Stomach (tissue), 4 donors: ENCODE measurements around the gene TET3.

Experiments
- EP300 ChIP-seq: sonication (generic); formaldehyde crosslinking; IDR thresholded peaks from one replicate; pipeline ENCODE4 v1.6.1; 2017; ENCODE audit warnings: antibody characterized with exemption
- POLR2A ChIP-seq, 4 donors: fragments of 450-650 bp; IDR thresholded peaks; one replicate each; pipeline ENCODE4 v1.6.1; 2016; ENCODE audit warnings: antibody characterized with exemption in 4 of 4, control low read depth in 2 of 4, mild to moderate bottlenecking in 1 of 4, moderate library complexity in 1 of 4
- POLR2AphosphoS5 ChIP-seq, 3 donors: sonication (generic); formaldehyde crosslinking; IDR thresholded peaks; one replicate each; pipeline ENCODE4 v1.6.1; 2016; ENCODE audit warnings: antibody characterized with exemption in 3 of 3
- TF ChIP-seq, protein P1 (sequence below), 7 experiments: fragments of 450-650 bp in 4 of 7; fragments of 200-600 bp in 3 of 7; sonication (generic) in 3 of 7; IDR thresholded peaks; one replicate each; pipeline ENCODE4 v1.5.1; 2016 to 2019; ENCODE audit warnings: antibody characterized with exemption in 7 of 7, control low read depth in 2 of 7, mild to moderate bottlenecking in 1 of 7

DNA sequence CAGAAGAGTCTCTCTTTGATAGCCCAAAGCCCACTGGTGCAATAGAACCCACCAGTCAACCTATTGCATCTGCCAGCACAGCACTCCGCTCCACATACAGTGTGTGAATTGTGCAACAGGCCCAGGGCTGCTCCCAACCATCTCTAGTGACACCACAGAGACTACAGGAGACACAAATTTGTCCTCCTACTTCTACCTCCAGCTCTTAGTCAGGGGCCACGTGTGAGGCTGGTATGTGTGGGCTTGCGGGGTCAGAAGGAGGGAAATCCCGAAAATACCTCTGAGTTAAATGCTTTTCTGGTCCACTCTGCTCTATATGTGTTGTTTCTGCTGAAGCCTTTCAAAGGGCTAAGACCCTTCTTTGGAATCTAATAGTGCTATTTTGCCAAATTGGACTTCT lies 40.0 kb upstream of the TET3 start:
- TF ChIP-seq POLR2A (IDR thresholded peaks at IDR 0.05) = no peak
- TF ChIP-seq, protein P1, sequence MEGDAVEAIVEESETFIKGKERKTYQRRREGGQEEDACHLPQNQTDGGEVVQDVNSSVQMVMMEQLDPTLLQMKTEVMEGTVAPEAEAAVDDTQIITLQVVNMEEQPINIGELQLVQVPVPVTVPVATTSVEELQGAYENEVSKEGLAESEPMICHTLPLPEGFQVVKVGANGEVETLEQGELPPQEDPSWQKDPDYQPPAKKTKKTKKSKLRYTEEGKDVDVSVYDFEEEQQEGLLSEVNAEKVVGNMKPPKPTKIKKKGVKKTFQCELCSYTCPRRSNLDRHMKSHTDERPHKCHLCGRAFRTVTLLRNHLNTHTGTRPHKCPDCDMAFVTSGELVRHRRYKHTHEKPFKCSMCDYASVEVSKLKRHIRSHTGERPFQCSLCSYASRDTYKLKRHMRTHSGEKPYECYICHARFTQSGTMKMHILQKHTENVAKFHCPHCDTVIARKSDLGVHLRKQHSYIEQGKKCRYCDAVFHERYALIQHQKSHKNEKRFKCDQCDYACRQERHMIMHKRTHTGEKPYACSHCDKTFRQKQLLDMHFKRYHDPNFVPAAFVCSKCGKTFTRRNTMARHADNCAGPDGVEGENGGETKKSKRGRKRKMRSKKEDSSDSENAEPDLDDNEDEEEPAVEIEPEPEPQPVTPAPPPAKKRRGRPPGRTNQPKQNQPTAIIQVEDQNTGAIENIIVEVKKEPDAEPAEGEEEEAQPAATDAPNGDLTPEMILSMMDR (IDR thresholded peaks at IDR 0.05) = no peak
- TF ChIP-seq POLR2AphosphoS5 (IDR thresholded peaks at IDR 0.05) = no peak
- no peak for TF ChIP-seq EP300
